Measurements from ENCODE around the gene CALHM1.

Gene CALHM1

DNA sequence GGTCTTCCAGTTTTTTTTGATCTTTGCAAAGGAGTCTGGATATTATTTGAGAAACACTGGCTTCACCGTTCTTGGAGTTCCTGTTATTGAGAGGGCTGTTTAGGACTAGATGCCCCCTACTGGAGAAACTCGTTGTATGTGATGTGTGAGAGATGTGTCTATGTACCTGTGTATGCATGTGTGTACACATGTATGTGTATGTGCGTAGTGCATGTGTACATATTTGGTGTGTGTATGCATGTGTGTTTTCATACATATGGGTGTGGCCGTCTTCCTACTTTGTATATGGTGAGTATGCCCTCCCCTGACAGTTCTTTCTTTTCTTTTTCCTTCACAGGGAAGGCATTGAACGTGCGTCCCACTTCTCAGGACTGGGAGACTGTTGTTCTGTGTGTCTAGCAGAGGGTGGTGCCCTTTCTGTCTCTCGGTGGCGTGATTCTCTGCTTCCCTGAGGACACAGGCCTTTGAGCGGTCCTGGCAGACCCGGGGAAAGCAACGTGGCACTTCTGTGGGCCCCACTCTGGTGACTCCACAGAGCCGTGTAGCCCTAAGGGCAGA lies 23.4 kb upstream of the CALHM1 start:
- H3K36me3 ChIP-seq (ENCODE audit: insufficient read depth, low read length) = no peaks in the 10 kb centered on the region
- no peaks in the 10 kb centered on the region for H3F3A ChIP-seq (ENCODE audit: low read depth)
- no peak for TF ChIP-seq EZH2phosphoT487 (IDR thresholded peaks at IDR 0.05; ENCODE audit: borderline replicate concordance)
- TF ChIP-seq CTCF (conservative IDR thresholded peaks at IDR 0.05; ENCODE audit: low read length) = peak; percentile 81
- no peaks in the 10 kb centered on the region for H3K9me3 ChIP-seq (ENCODE audit: insufficient read depth, low read depth, low read length)
- H2AFZ ChIP-seq (ENCODE audit: low read length) = no peak overlapping the region; the same call in 1 of the 2 replicates
- H3K9ac ChIP-seq (ENCODE audit: low read depth, low read length, poor library complexity, severe bottlenecking) = no peak overlapping the region
- H3K27me3 ChIP-seq (ENCODE audit: insufficient read depth, low read length, poor library complexity, severe bottlenecking) = no peaks in the 10 kb centered on the region
- H3K4me1 ChIP-seq (ENCODE audit: insufficient read depth, low read length, poor library complexity, severe bottlenecking) = no peaks in the 10 kb centered on the region
- H3K9me2 ChIP-seq (replicated peaks; ENCODE audit: low read depth, low read length) = no peaks in the 10 kb centered on the region
- H3K4me2 ChIP-seq (ENCODE audit: low read depth, low read length, poor library complexity, severe bottlenecking) = no peak overlapping the region
- no peak overlapping the region for H3K4me3 ChIP-seq (ENCODE audit: low read length, poor library complexity, severe bottlenecking)
- H3K79me2 ChIP-seq (ENCODE audit: insufficient read depth, low read length) = no peaks in the 10 kb centered on the region
- H4K20me1 ChIP-seq (ENCODE audit: insufficient read depth, low read length, poor library complexity, severe bottlenecking) = no peaks in the 10 kb centered on the region

DNA sequence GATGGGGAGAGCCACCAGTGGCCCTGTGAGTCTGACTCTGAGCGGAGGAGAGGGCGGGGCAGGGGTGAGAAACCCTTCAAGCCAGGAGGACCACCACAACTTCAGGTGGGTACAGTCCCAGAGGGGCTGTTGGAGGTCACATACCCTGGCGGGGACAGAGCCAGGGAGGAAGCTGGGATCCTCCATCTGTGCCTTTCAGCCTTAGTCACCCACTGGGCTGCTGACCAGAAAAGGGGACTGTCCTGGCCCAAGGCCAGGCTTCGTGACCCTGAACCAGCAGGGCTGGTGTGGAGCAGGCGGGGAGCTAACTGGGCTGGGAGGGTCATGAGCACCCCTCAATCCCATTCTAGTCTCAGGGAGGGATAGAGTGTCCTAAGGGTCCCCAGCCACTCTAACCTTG lies 21.8 kb upstream of the CALHM1 start:
- H3K4me2 ChIP-seq (ENCODE audit: low read depth, low read length, poor library complexity, severe bottlenecking) = no peak overlapping the region
- TF ChIP-seq CTCF (conservative IDR thresholded peaks at IDR 0.05; ENCODE audit: low read length) (no peak), EZH2phosphoT487 (IDR thresholded peaks at IDR 0.05; ENCODE audit: borderline replicate concordance) (no peak)

DNA sequence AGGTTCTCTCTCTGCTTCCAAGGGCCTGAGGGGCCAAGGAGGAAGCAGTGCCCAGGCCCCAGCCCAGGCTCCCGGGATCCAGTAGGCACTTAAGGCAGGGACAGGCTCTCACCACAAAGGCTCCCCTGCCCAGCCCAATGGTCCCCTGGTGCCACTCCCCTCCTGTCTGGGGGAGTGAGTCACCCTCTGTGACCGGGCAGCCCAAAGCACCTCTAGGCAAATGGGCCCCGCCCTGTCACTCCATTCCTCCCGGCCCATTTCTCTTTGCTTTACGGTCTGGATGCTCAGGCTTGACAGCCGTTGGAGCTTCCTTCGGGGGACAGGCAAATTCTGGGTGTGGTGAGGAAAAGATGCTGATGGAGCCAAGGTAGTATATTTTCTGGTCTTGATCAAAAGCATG lies 20.4 kb upstream of the CALHM1 start, which contains the start of gene CALHM3:
Gene CALHM3, minus strand, starts transcription at position 106 of the 400 bp plus-strand sequence. CDS start 208 bp downstream, outside the sequence.
- H3K9me3 ChIP-seq (ENCODE audit: insufficient read depth, low read depth, low read length) = no peaks in the 10 kb centered on the region
- H3K36me3 ChIP-seq (ENCODE audit: insufficient read depth, low read length) = no peaks in the 10 kb centered on the region
- H3K79me2 ChIP-seq (ENCODE audit: insufficient read depth, low read length) = no peaks in the 10 kb centered on the region
- no peak within 1 kb of the TSS for H3K4me3 ChIP-seq (ENCODE audit: low read length, poor library complexity, severe bottlenecking)
- no peak within 1 kb of the TSS for H2AFZ ChIP-seq (ENCODE audit: low read length)
- H4K20me1 ChIP-seq (ENCODE audit: insufficient read depth, low read length, poor library complexity, severe bottlenecking) = no peaks in the 10 kb centered on the region
- peaks cover 14% of the 10 kb centered on the region for H3K4me1 ChIP-seq (ENCODE audit: insufficient read depth, low read length, poor library complexity, severe bottlenecking)
- no peaks in the 10 kb centered on the region for H3F3A ChIP-seq (ENCODE audit: low read depth)
- H3K9ac ChIP-seq (ENCODE audit: low read depth, low read length, poor library complexity, severe bottlenecking) = no peak within 1 kb of the TSS
- TF ChIP-seq CTCF (conservative IDR thresholded peaks at IDR 0.05; ENCODE audit: low read length) = no peak
- TF ChIP-seq EZH2phosphoT487 (IDR thresholded peaks at IDR 0.05; ENCODE audit: borderline replicate concordance) = no peak
- H3K9me2 ChIP-seq (replicated peaks; ENCODE audit: low read depth, low read length) = no peaks in the 10 kb centered on the region
- no peaks in the 10 kb centered on the region for H3K27me3 ChIP-seq (ENCODE audit: insufficient read depth, low read length, poor library complexity, severe bottlenecking)
- no peak within 1 kb of the TSS for H3K4me2 ChIP-seq (ENCODE audit: low read depth, low read length, poor library complexity, severe bottlenecking)

More for the DNA sequence above, 21.8 kb upstream of the CALHM1 start:
- Histone ChIP-seq H3K9ac (ENCODE audit: low read depth, low read length, poor library complexity, severe bottlenecking) (no peak overlapping the region), H2AFZ (ENCODE audit: low read length) (0 out of 2 replicates have a peak overlapping the region, but pooled peaks have one; percentile 36), H3K4me3 (ENCODE audit: low read length, poor library complexity, severe bottlenecking) (no peak overlapping the region), H3K36me3 (ENCODE audit: insufficient read depth, low read length) (no peaks in the 10 kb centered on the region), H4K20me1 (ENCODE audit: insufficient read depth, low read length, poor library complexity, severe bottlenecking) (no peaks in the 10 kb centered on the region), H3K9me2 (replicated peaks; ENCODE audit: low read depth, low read length) (no peaks in the 10 kb centered on the region), H3K79me2 (ENCODE audit: insufficient read depth, low read length) (no peaks in the 10 kb centered on the region), H3K4me1 (ENCODE audit: insufficient read depth, low read length, poor library complexity, severe bottlenecking) (peaks cover 14% of the 10 kb centered on the region), H3K9me3 (ENCODE audit: insufficient read depth, low read depth, low read length) (no peaks in the 10 kb centered on the region), H3K27me3 (ENCODE audit: insufficient read depth, low read length, poor library complexity, severe bottlenecking) (no peaks in the 10 kb centered on the region), H3F3A (ENCODE audit: low read depth) (no peaks in the 10 kb centered on the region)
